WTC11 (cell line): ENCODE measurements around the gene IFIT3. TPM values are rescaled to one million over a fixed set of nuclear protein-coding genes. Genes with fewer than 3 reads are reported as not detected.

ENCODE experiments used
- ATAC-seq: fragments of 200-7000 bp; cut with Tn5 transposase; 2 replicates; pipeline ENCODE4 v1.10.0; 2021; ENCODE audit warnings: mild to moderate bottlenecking, moderate library complexity
- CTCF ChIA-PET: fragments of 300-600 bp; sonication (Branson Sonifier 250); formaldehyde crosslinking; loops from one replicate; lab custom pipeline; 2021; ENCODE audit warnings: antibody characterized with exemption; lab: Charles Lee
- POLR2A ChIA-PET: fragments of 350-600 bp; sonication (Branson Sonifier 250); formaldehyde crosslinking; loops from one replicate; lab custom pipeline; 2021; ENCODE audit warnings: antibody characterized with exemption; lab: Charles Lee
- DNase-seq: peaks from one replicate; pipeline ENCODE4 v3.0.0; 2021; ENCODE audit warnings: low spot score
- H3K27ac Mint-ChIP-seq: 2 replicates; pipeline ENCODE4 v1.8.0; 2021; ENCODE audit warnings: mixed read lengths
- H3K27me3 Mint-ChIP-seq: 2 replicates; pipeline ENCODE4 v1.8.0; 2021; ENCODE audit warnings: low read depth, mild to moderate bottlenecking, moderate library complexity, mixed read lengths
- H3K36me3 Mint-ChIP-seq: 2 replicates; pipeline ENCODE4 v1.8.0; 2021; ENCODE audit warnings: mixed read lengths
- H3K4me1 Mint-ChIP-seq: 2 replicates; pipeline ENCODE4 v1.8.0; 2022; ENCODE audit warnings: mixed read lengths
- H3K4me3 Mint-ChIP-seq: 2 replicates; pipeline ENCODE4 v1.8.0; 2021; ENCODE audit warnings: mild to moderate bottlenecking, moderate library complexity, mixed read lengths
- H3K9me3 Mint-ChIP-seq: 2 replicates; pipeline ENCODE4 v1.8.0; 2021; ENCODE audit warnings: mixed read lengths
- AR ChIP-seq: fragments of 250-450 bp; sonication (Bioruptor Pico); IDR thresholded peaks from 2 replicates; pipeline ENCODE4 v1.9.0; 2021; ENCODE audit warnings: mild to moderate bottlenecking
- ATF1 ChIP-seq: sonication (generic); formaldehyde crosslinking; IDR thresholded peaks from 2 replicates; pipeline ENCODE4 v1.8.1; 2023; ENCODE audit warnings: mild to moderate bottlenecking, moderate library complexity, missing genetic modification reagents
- CREM ChIP-seq: sonication (generic); formaldehyde crosslinking; IDR thresholded peaks from 2 replicates; pipeline ENCODE4 v1.8.1; 2022; ENCODE audit warnings: mild to moderate bottlenecking, missing genetic modification reagents, moderate library complexity
- ESRRA ChIP-seq: sonication (generic); formaldehyde crosslinking; IDR thresholded peaks from 2 replicates; pipeline ENCODE4 v1.8.1; 2022; ENCODE audit warnings: mild to moderate bottlenecking, missing genetic modification reagents, borderline replicate concordance
- HMGA2 ChIP-seq: fragments of 250-450 bp; sonication (Bioruptor Pico); IDR thresholded peaks from 2 replicates; pipeline ENCODE4 v1.4.0; 2021; ENCODE audit warnings: mild to moderate bottlenecking, moderate library complexity
- NFATC4 ChIP-seq: fragments of 250-450 bp; sonication (Bioruptor Pico); IDR thresholded peaks from 2 replicates; pipeline ENCODE4 v1.9.0; 2021; ENCODE audit warnings: mild to moderate bottlenecking
- NR1H2 ChIP-seq: sonication (generic); formaldehyde crosslinking; IDR thresholded peaks from 2 replicates; pipeline ENCODE4 v1.9.0; 2021; ENCODE audit warnings: mild to moderate bottlenecking, moderate library complexity, missing genetic modification reagents
- NR2C2 ChIP-seq: sonication (generic); formaldehyde crosslinking; IDR thresholded peaks from 2 replicates; pipeline ENCODE4 v1.8.0; 2022; ENCODE audit warnings: mild to moderate bottlenecking, missing genetic modification reagents
- PRDM15 ChIP-seq: sonication (generic); formaldehyde crosslinking; IDR thresholded peaks from 2 replicates; pipeline ENCODE4 v1.8.0; 2022; ENCODE audit warnings: missing genetic modification reagents
- SMAD4 ChIP-seq: sonication (generic); formaldehyde crosslinking; IDR thresholded peaks from 2 replicates; pipeline ENCODE4 v1.8.0; 2022; ENCODE audit warnings: mild to moderate bottlenecking, missing genetic modification reagents
- SOX15 ChIP-seq: fragments of 250-450 bp; sonication (Bioruptor Pico); IDR thresholded peaks from 2 replicates; pipeline ENCODE4 v1.9.0; 2021; ENCODE audit warnings: mild to moderate bottlenecking
- TP53 ChIP-seq: sonication (generic); formaldehyde crosslinking; IDR thresholded peaks from 2 replicates; pipeline ENCODE4 v1.8.1; 2023; ENCODE audit warnings: mild to moderate bottlenecking, missing genetic modification reagents
- ZBTB21 ChIP-seq: sonication (generic); formaldehyde crosslinking; IDR thresholded peaks from 2 replicates; pipeline ENCODE4 v1.8.1; 2023; ENCODE audit warnings: mild to moderate bottlenecking, missing genetic modification reagents, borderline replicate concordance
- ZNF121 ChIP-seq: sonication (generic); formaldehyde crosslinking; IDR thresholded peaks from 2 replicates; pipeline ENCODE4 v1.8.0; 2023; ENCODE audit warnings: missing genetic modification reagents
- ZNF232 ChIP-seq: sonication (generic); formaldehyde crosslinking; IDR thresholded peaks from 2 replicates; pipeline ENCODE4 v1.8.0; 2022; ENCODE audit warnings: mild to moderate bottlenecking, missing genetic modification reagents
- ZNF263 ChIP-seq: sonication (generic); formaldehyde crosslinking; IDR thresholded peaks from 2 replicates; pipeline ENCODE4 v1.8.1; 2022; ENCODE audit warnings: low read depth, mild to moderate bottlenecking, moderate library complexity, missing genetic modification reagents
- ZNF317 ChIP-seq: sonication (generic); formaldehyde crosslinking; IDR thresholded peaks from 2 replicates; pipeline ENCODE4 v1.8.1; 2023; ENCODE audit warnings: low read depth, mild to moderate bottlenecking, moderate library complexity, missing genetic modification reagents, borderline replicate concordance
- ZNF396 ChIP-seq: fragments of 250-450 bp; sonication (Bioruptor Pico); IDR thresholded peaks from 2 replicates; pipeline ENCODE4 v1.8.0; 2021; ENCODE audit warnings: mild to moderate bottlenecking, moderate library complexity, borderline replicate concordance
- total RNA-seq: library from RNA; stranded (reverse); gene quantifications from 3 replicates; pipeline ENCODE4 v1.2.3, GENCODE V29; 2021

Gene IFIT3
- total RNA-seq, 1 experiment from 2014 or later: 0.42 TPM

GRCh38 chr10:89367529-89367928 is 39.7 kb downstream of the IFIT3 start:
- no peak for DNase-seq
- H3K27ac Mint-ChIP-seq: no peak overlapping the region
- H3K4me3 Mint-ChIP-seq: no peak overlapping the region
- CTCF ChIA-PET: interaction anchor here (1.0 to 2.3 kb wide), 3 partner anchors 40 to 150 kb away, joined by 3 to 10 read pairs (median 3); partner anchors contain the start of gene IFIT3
- ATAC-seq: no peak
- no peaks in the 10 kb centered on the region for H3K27me3 Mint-ChIP-seq
- TF ChIP-seq TP53: no peak
- TF ChIP-seq, all 79 proteins: peak for 0
- POLR2A ChIA-PET: interaction anchor here (0.5 kb wide), 1 partner anchor 557 kb away, joined by 4 read pairs; no protein-coding TSS in a partner anchor
- Mint-ChIP-seq H3K9me3 (peaks cover 6% of the 10 kb centered on the region), H3K36me3 (no peaks in the 10 kb centered on the region), H3K4me1 (peaks cover 12% of the 10 kb centered on the region)

- POLR2A ChIA-PET: no interaction called here
- CTCF ChIA-PET: interaction anchor here (1.0 to 2.6 kb wide), 8 partner anchors 10 to 151 kb away, joined by 3 to 19 read pairs (median 6); partner anchors contain the start of genes IFIT1B and IFIT3
- peaks cover 6% of the 10 kb centered on the region for H3K9me3 Mint-ChIP-seq
- H3K36me3 Mint-ChIP-seq: no peaks in the 10 kb centered on the region
- ATAC-seq: no peak
- DNase-seq: no peak
- TF ChIP-seq NR1H2 (CRISPR knock-in tag) (no peak), HMGA2 (CRISPR knock-in tag) (no peak), PRDM15 (CRISPR knock-in tag) (no peak), ZNF317 (no peak), SOX15 (CRISPR knock-in tag) (no peak), ZBTB21 (CRISPR knock-in tag) (no peak), NFATC4 (CRISPR knock-in tag) (no peak), AR (CRISPR knock-in tag) (no peak), ZNF232 (CRISPR knock-in tag) (no peak), NR2C2 (CRISPR knock-in tag) (no peak), ZNF121 (CRISPR knock-in tag) (no peak), SMAD4 (CRISPR knock-in tag) (no peak), ZNF396 (CRISPR knock-in tag) (no peak), ESRRA (CRISPR knock-in tag) (no peak)
- no peak overlapping the region for H3K4me3 Mint-ChIP-seq
- H3K27ac Mint-ChIP-seq: no peak overlapping the region
- peaks cover 12% of the 10 kb centered on the region for H3K4me1 Mint-ChIP-seq
- H3K27me3 Mint-ChIP-seq: no peaks in the 10 kb centered on the region
These were observed 40.3 kb downstream of the IFIT3 start for GRCh38 chr10:89368129-89368528.

- POLR2A ChIA-PET: interaction anchor here (0.6 to 1.1 kb wide), 2 partner anchors 65 to 99 kb away, joined by 3 read pairs; no protein-coding TSS in a partner anchor
- H3K4me1 Mint-ChIP-seq: peaks cover 14% of the 10 kb centered on the region
- no peak overlapping the region for H3K27ac Mint-ChIP-seq
These were observed 41.6 kb downstream of the IFIT3 start for GRCh38 chr10:89369156-89370105.

More at GRCh38 chr10:89369156-89370105, 41.6 kb downstream of the IFIT3 start:
- peak; percentile 73 for ATAC-seq
- no peaks in the 10 kb centered on the region for H3K36me3 Mint-ChIP-seq
- CTCF ChIA-PET: interaction anchor here (0.6 to 2.6 kb wide), 43 partner anchors 8 to 296 kb away, joined by 3 to 19 read pairs (median 5); partner anchors contain the start of genes CH25H, IFIT1, IFIT1B and IFIT2
- peaks cover 6% of the 10 kb centered on the region for H3K9me3 Mint-ChIP-seq
- TF ChIP-seq CREM (CRISPR knock-in tag) (no peak), ATF1 (no peak), ZBTB21 (CRISPR knock-in tag) (no peak), ZNF263 (no peak)
- DNase-seq: no peak
- H3K27me3 Mint-ChIP-seq: no peaks in the 10 kb centered on the region
- no peak overlapping the region for H3K4me3 Mint-ChIP-seq
